Fibroblast of lung (primary cell): ENCODE data around the gene TNS3. TPM values are rescaled to one million over a fixed set of nuclear protein-coding genes. Genes with fewer than 3 reads are reported as not detected.

ENCODE experiments used
- DNase-seq, 2 donors: peaks; one replicate each; pipeline versions ENCODE4 v3.0.0 to v3.0.0-alpha.2; 2010; ENCODE audit warnings: low read depth in 2 of 2
- H2AFZ ChIP-seq: 2 replicates; pipeline ENCODE4 v1.5.1; 2012; ENCODE audit warnings: low read length, control low read depth, inconsistent platforms
- H3K27ac ChIP-seq: 2 replicates; pipeline ENCODE4 v1.5.1; 2011; ENCODE audit warnings: low read length, control low read depth; ENCODE audit not compliant: insufficient read depth
- H3K27me3 ChIP-seq: 2 replicates; pipeline ENCODE4 v1.5.1; 2011; ENCODE audit warnings: mild to moderate bottlenecking, low read length; ENCODE audit not compliant: control insufficient read depth, insufficient read depth
- H3K36me3 ChIP-seq: 2 replicates; pipeline ENCODE4 v1.5.1; 2011; ENCODE audit warnings: low read length; ENCODE audit not compliant: control insufficient read depth, insufficient read depth
- H3K4me1 ChIP-seq: 2 replicates; pipeline ENCODE4 v1.5.1; 2011; ENCODE audit warnings: low read length; ENCODE audit not compliant: control insufficient read depth, insufficient read depth; ENCODE audit errors: extremely low read depth
- H3K4me2 ChIP-seq: 2 replicates; pipeline ENCODE4 v1.5.1; 2011; ENCODE audit warnings: low read length, control low read depth; ENCODE audit not compliant: insufficient read depth; ENCODE audit errors: extremely low read depth
- H3K4me3 ChIP-seq, 4 experiments: fragments of 200-600 bp in 1 of 4; sonication (generic) in 1 of 4; replicated peaks in 1 of 4; 2 replicates each; pipeline ENCODE4 v1.5.1; 2011 to 2016; ENCODE audit warnings: low read length in 4 of 4, low read depth in 3 of 4, mild to moderate bottlenecking in 3 of 4, control low read depth in 2 of 4, inconsistent platforms in 1 of 4, mixed read lengths in 1 of 4; ENCODE audit not compliant: insufficient read depth in 1 of 4; ENCODE audit errors: control extremely low read depth in 1 of 4
- H3K79me2 ChIP-seq: 2 replicates; pipeline ENCODE4 v1.5.1; 2012; ENCODE audit warnings: mild to moderate bottlenecking, low read length, inconsistent platforms; ENCODE audit not compliant: control insufficient read depth, insufficient read depth
- H3K9ac ChIP-seq: 2 replicates; pipeline ENCODE4 v1.5.1; 2011; ENCODE audit warnings: mild to moderate bottlenecking, low read length, control low read depth; ENCODE audit not compliant: insufficient read depth
- H3K9me3 ChIP-seq: 2 replicates; pipeline ENCODE4 v1.5.1; 2012; ENCODE audit warnings: low read depth, low read length; ENCODE audit not compliant: control insufficient read depth, insufficient read depth
- H4K20me1 ChIP-seq: 2 replicates; pipeline ENCODE4 v1.5.1; 2011; ENCODE audit warnings: low read length; ENCODE audit not compliant: control insufficient read depth, insufficient read depth; ENCODE audit errors: extremely low read depth
- CTCF ChIP-seq, 2 donors: IDR thresholded peaks in 1 of 2; conservative IDR thresholded peaks in 1 of 2; 1 replicate in 1 of 2; 2 replicates in 1 of 2; pipeline ENCODE4 v1.5.1; 2011 to 2012; ENCODE audit warnings: low read length in 2 of 2, control low read depth in 1 of 2, inconsistent platforms in 1 of 2, low read depth in 1 of 2, mild to moderate bottlenecking in 1 of 2
- EZH2 ChIP-seq: IDR thresholded peaks from 2 replicates; pipeline ENCODE4 v1.5.1; 2012; ENCODE audit warnings: low read length, control low read depth, mild to moderate bottlenecking; ENCODE audit errors: missing control alignments
- polyA plus RNA-seq, 2 donors: library from polyadenylated mRNA; depleted of rRNA in 1 of 2; stranded (reverse) in 1 of 2; unstranded in 1 of 2; fragments of >200 nt; gene quantifications; 2 replicates each; pipeline ENCODE4 v1.2.1, GENCODE V29; 2011 to 2012; ENCODE audit warnings: missing spikeins in 1 of 2
- total RNA-seq: library from RNA; depleted of rRNA; stranded (reverse); fragments of >200 nt; gene quantifications from 2 replicates; pipeline ENCODE4 v1.2.1, GENCODE V29; 2014

The TNS3 gene
- total and polyA plus RNA-seq, 2 donors (not counting 1 experiment from before 2014, with no cell fraction given) = 74.4 to 88.8 TPM

DNA sequence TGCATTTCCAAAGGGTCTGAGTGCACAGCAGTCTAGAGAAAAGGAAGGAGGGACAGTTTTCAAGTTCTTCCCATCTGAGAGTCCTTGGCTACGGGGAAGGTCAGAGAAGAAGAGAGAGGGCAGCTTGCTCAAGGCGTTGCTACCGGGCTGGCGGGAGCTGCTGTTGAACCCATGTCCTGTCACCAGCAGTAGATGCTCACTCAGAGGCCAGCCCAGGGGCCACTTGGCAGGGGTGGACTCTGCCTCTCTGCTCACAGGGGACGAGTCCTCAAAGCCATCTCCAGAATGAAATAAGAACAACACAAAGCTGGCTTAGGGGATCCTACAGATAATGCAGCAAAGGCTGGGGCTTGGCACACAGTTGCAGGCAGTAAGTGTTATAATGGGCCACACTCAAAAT is 231.5 kb downstream of the TNS3 start:
- Histone ChIP-seq H3K36me3 (peaks cover 2% of the 10 kb centered on the region), H3K79me2 (no peaks in the 10 kb centered on the region), H4K20me1 (no peaks in the 10 kb centered on the region), H3K9me3 (no peaks in the 10 kb centered on the region), H3K4me1 (no peaks in the 10 kb centered on the region), H3K27me3 (no peaks in the 10 kb centered on the region), H3K27ac (no peak overlapping the region), H3K9ac (no peak overlapping the region), H3K4me2 (no peak overlapping the region), H2AFZ (no peak overlapping the region), H3K4me3 (no peak overlapping the region)
- no peak for TF ChIP-seq CTCF (conservative IDR thresholded peaks at IDR 0.05 in 1 of 2, IDR thresholded peaks at IDR 0.05 in 1 of 2; ENCODE audit: low read depth in 1 of 2, low read length in 2 of 2)
- no peak for TF ChIP-seq EZH2
- DNase-seq = no peak

- DNase-seq = no peak
- H3K4me2 ChIP-seq = no peak overlapping the region
- H3K27me3 ChIP-seq = no peaks in the 10 kb centered on the region
- no peak for TF ChIP-seq EZH2
- no peak for TF ChIP-seq CTCF (conservative IDR thresholded peaks at IDR 0.05 in 1 of 2, IDR thresholded peaks at IDR 0.05 in 1 of 2; ENCODE audit: low read depth in 1 of 2, low read length in 2 of 2)
- H3K4me1 ChIP-seq = no peaks in the 10 kb centered on the region
- H3K27ac ChIP-seq = no peak overlapping the region
- H2AFZ ChIP-seq = no peak overlapping the region
- no peak overlapping the region for H3K4me3 ChIP-seq
- H4K20me1 ChIP-seq = no peaks in the 10 kb centered on the region
- peaks cover 6% of the 10 kb centered on the region for H3K36me3 ChIP-seq
- H3K9ac ChIP-seq = no peak overlapping the region
- H3K79me2 ChIP-seq = no peaks in the 10 kb centered on the region
- no peaks in the 10 kb centered on the region for H3K9me3 ChIP-seq
Measured at GRCh38 chr7:47349401-47349800, 232.5 kb downstream of the TNS3 start.

DNA sequence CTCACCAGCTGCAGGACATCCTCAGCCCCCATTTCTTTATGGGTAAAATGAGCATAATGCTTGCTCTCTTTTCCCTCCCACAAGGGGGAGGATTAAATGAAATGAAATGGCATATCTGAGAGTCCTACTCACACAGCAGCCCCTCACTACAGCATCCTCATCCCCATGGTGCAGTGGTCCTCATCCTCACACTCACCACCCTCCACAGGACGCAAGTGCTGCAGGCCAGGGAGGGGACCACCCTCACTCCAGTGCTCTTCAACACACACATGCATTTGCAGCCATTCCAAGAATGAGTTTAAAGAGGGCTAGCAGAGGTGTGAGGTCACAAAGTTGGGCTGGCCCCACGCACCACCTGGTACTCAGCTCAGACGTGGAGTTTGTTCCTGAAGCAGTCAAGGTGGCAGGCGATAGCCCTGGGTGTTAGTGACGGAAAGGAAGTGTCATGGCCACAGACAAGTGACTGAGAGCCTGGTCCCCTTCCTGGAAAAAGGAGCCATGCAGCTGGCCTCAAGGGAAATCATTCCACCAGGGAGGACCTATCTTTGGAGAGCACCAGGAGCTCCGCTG is 234.0 kb downstream of the TNS3 start:
- no peaks in the 10 kb centered on the region for H4K20me1 ChIP-seq
- peaks cover 8% of the 10 kb centered on the region for H3K36me3 ChIP-seq
- H3K27me3 ChIP-seq = no peaks in the 10 kb centered on the region

More for the DNA sequence above, 234.0 kb downstream of the TNS3 start:
- H3K4me1 ChIP-seq = no peaks in the 10 kb centered on the region
- H3K4me2 ChIP-seq = no peak overlapping the region
- no peak overlapping the region for H3K27ac ChIP-seq
- H3K79me2 ChIP-seq = no peaks in the 10 kb centered on the region
- TF ChIP-seq EZH2 = no peak
- TF ChIP-seq CTCF (conservative IDR thresholded peaks at IDR 0.05 in 1 of 2, IDR thresholded peaks at IDR 0.05 in 1 of 2; ENCODE audit: low read depth in 1 of 2, low read length in 2 of 2) = no peak
- H3K9me3 ChIP-seq = no peaks in the 10 kb centered on the region
- H2AFZ ChIP-seq = no peak overlapping the region
- no peak overlapping the region for H3K4me3 ChIP-seq
- DNase-seq = no peak
- no peak overlapping the region for H3K9ac ChIP-seq
